ENCODE results near the gene OTUD5. TPM values are rescaled to one million over a fixed set of nuclear protein-coding genes. Genes with fewer than 3 reads are reported as not detected.

OTUD5 gene
- total and polyA plus RNA-seq, 3 donors from 2014 or later = 36.2 to 77.1 (median 74.3) TPM

DNA sequence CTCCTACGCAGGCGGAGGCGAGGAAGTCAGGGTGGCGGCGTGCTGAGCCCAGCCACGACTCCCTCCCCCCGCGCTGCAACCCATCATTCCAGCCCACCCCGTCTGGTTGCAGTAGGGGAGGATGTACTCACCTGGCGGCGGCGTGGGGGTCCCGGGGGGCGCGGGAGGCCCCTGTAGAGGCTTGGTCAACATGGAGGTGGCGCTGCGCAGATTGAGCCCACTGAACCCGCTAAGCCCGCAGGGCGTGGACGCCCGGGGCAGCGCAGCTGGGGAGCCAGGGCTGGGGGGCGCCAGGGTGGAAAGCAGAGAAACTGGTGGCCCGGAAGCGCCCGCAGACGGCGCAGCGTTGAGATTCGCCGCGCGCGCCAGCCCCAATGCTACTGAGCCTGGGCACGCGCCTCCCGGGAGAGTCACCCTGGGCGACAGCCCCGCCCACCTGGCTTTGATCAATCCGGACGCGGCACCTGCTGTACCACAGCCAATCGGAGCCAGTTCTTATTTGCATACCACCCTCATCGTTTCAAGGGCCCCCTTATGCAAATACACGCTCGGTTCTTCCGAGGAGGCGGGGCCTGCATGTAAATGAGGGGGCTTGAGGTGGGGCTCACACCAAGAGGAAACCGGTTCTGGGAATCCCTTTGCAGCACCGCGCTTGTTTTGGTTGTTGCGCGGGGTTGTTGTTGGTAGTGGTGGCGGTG, 38.6 kb downstream of the OTUD5 start, which contains the start of gene PIM2:
Gene PIM2 (minus strand): TSS at position 382 of the 698 bp plus-strand sequence. CDS start 190 bp downstream, at position 192.
- H3K27ac ChIP-seq = peak within 1 kb of the TSS; percentile 63 to 81
- H3K4me1 ChIP-seq = no peaks in the 10 kb centered on the region
- no peaks in the 10 kb centered on the region for H3K27me3 ChIP-seq
- peak; percentile 93 for DNase-seq
- TF ChIP-seq POLR2A (IDR thresholded peaks at IDR 0.05) = peak; percentile 82
- TF ChIP-seq, protein P1, sequence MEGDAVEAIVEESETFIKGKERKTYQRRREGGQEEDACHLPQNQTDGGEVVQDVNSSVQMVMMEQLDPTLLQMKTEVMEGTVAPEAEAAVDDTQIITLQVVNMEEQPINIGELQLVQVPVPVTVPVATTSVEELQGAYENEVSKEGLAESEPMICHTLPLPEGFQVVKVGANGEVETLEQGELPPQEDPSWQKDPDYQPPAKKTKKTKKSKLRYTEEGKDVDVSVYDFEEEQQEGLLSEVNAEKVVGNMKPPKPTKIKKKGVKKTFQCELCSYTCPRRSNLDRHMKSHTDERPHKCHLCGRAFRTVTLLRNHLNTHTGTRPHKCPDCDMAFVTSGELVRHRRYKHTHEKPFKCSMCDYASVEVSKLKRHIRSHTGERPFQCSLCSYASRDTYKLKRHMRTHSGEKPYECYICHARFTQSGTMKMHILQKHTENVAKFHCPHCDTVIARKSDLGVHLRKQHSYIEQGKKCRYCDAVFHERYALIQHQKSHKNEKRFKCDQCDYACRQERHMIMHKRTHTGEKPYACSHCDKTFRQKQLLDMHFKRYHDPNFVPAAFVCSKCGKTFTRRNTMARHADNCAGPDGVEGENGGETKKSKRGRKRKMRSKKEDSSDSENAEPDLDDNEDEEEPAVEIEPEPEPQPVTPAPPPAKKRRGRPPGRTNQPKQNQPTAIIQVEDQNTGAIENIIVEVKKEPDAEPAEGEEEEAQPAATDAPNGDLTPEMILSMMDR (IDR thresholded peaks at IDR 0.05) = no peak
- 0% methylated on average over 17 of the region's 55 CpGs; no CpG with 5 or more reads in 1 of the 2 donors for WGBS, 2 donors
- intact Hi-C loops (cut with DNase I; ENCODE audit: low total_unique reads) = no loop called here
- H3K4me3 ChIP-seq = peak within 1 kb of the TSS; percentile 48 to 67
- H3K9me3 ChIP-seq = no peaks in the 10 kb centered on the region
- H3K36me3 ChIP-seq (ENCODE audit: low read depth, missing control alignments) = no peaks in the 10 kb centered on the region

DNA sequence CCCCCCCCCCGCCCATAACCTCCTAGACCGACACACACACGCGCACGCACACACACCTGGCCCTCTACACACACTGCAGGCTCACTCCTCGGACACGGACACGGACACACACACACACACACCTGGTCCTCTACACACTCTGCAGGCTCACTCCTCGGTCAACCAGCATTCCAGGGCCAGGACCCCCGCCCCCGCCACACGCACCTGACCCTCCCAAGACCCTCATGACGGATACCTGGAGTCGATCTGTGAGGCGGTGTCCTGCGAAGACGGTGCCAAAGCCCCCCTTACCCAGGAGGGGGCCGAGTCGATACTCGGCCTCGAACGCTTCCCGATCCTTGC, 39.1 kb downstream of the OTUD5 start:
- no peaks in the 10 kb centered on the region for H3K4me1 ChIP-seq
- WGBS, 2 donors = 12 to 45% methylated on average over 4 to 12 of the region's 23 CpGs
- peak overlapping the region; percentile 63 to 81 for H3K27ac ChIP-seq
- H3K9me3 ChIP-seq = no peaks in the 10 kb centered on the region
- H3K27me3 ChIP-seq = no peaks in the 10 kb centered on the region
- H3K4me3 ChIP-seq = peak overlapping the region; percentile 48 to 67
- no peaks in the 10 kb centered on the region for H3K36me3 ChIP-seq (ENCODE audit: low read depth, missing control alignments)
- intact Hi-C loops (cut with DNase I; ENCODE audit: low total_unique reads) = no loop called here
- TF ChIP-seq POLR2A (IDR thresholded peaks at IDR 0.05) = no peak
- TF ChIP-seq, protein P1 (IDR thresholded peaks at IDR 0.05) = no peak
- no peak for DNase-seq

DNA sequence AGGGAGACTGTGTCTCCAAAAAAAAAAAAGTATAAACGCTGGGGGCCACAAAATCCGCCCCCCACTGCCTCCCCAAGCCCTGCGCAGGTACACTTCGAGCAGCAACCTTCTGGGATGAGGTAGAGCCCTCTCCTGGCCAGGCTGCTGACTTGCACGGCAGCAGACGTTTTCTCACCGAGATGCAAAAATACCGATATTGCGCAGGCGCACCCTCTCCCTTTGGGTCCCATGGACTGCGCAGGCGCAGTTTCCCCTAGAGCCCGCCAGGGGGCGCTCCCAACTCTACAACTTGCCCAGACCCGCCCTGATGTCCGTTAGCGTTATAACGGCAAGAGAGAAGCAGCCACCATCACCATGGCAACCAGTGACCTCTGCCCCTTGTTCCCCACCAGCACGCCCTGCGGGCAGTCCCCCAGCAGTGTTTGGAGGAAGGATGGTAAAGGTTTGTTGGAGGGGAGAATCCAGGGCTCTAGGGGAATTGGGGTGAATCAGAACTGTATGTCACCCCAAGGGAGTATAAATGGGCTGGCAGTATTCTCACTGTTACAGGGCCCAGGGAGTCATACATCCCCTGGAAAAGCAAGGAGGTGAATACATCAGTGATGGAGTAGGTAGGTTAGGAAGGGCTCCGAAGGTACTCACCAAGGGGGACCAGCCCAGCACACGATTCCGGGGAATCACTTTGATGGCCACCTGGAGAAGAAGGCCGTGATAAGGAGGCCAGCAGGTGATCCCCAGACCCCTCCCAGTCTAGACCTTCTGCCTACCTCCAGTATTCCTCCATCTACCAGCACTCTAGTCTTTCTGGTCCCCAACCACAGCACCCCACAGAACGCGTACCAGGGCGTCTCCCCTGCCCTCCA, 40.0 kb downstream of the OTUD5 start:
- Histone ChIP-seq H3K4me1 (no peaks in the 10 kb centered on the region), H3K36me3 (ENCODE audit: low read depth, missing control alignments) (no peaks in the 10 kb centered on the region), H3K4me3 (peak overlapping the region in 1 of 2 donors; percentile 67), H3K27me3 (no peaks in the 10 kb centered on the region), H3K9me3 (no peaks in the 10 kb centered on the region), H3K27ac (peak overlapping the region; percentile 31 to 81)
- intact Hi-C loops (cut with DNase I; ENCODE audit: low total_unique reads) = no loop called here
- TF ChIP-seq, protein P1 (IDR thresholded peaks at IDR 0.05) = peak; percentile 86 to 94 (median 93)
- TF ChIP-seq POLR2A (IDR thresholded peaks at IDR 0.05) = no peak
- DNase-seq = peak; percentile 93
- 11% methylated on average over 25 of the region's 27 CpGs; no CpG with 5 or more reads in 1 of the 2 donors for WGBS, 2 donors

DNA sequence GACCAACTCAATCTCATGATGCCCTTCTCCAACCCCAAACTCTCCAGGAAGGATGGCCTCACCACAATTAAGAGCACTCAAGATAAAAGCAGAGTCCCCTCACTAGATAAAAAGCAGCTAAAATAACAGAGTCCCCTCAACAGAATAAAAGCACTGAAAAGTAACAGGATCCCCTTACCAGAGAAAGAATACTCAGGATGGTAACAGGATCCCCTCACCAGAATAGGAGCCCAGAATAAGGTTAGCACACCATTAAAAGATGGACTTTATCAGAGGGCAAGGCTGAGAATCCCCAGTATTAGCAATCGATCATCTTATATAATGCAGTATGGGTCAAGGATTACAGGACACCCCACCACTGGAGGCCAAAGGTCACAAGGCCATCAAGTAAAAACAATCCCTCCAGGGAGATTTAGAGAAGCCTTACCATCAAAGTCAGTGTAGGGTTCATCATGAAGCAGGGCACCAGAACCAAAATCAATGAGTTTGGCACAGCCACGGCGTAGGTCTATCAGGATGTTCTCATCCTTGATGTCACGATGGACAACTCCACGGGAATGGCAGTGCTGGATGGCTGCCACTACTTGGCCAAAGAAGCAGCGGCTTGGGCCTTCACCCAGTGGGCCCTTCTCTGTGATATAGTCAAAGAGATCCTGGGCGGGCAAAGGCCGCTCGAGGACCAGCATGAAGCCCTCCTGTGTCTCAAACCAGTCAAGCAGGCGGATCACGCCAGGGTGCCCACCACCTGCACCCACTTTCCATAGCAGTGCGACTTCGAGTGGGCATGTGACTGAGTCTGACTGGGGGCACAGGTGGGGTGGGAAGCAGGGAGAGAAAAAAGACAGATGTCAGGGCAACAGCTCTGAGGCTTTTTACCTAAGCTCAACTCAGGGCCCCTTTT, 42.6 kb downstream of the OTUD5 start:
- Histone ChIP-seq H3K9me3 (no peaks in the 10 kb centered on the region), H3K36me3 (ENCODE audit: low read depth, missing control alignments) (no peaks in the 10 kb centered on the region), H3K4me1 (no peaks in the 10 kb centered on the region), H3K27ac (no peak overlapping the region), H3K27me3 (no peaks in the 10 kb centered on the region), H3K4me3 (no peak overlapping the region)
- TF ChIP-seq, protein P1 (IDR thresholded peaks at IDR 0.05) = no peak
- TF ChIP-seq POLR2A (IDR thresholded peaks at IDR 0.05) = no peak
- whole genome bisulfite sequencing, 2 donors = 82 to 85% methylated on average over 4 to 13 of the region's 13 CpGs
- DNase-seq = no peak
- intact Hi-C loops (cut with DNase I; ENCODE audit: low total_unique reads) = no loop called here

All from testis (tissue), 3 donors.